ENCODE results near the gene SULT1B1.

Gene SULT1B1

DNA sequence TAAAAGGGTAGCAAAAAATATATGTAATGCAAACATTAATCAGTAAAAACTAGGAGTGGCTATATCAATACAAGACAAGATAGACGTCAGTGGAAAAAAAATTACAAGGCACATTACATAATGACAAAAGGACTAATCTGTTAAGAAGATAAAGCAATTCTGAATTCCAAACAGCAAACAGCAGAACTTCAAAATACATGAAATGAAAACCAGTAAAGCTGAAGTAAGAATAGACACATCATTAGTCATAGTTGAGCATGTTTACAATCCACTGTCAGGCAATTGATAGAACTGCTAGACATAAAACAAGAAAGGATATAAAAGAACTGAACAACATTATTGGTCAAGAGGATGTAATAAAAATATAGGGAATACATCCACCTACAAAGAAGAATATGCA, 12.2 kb downstream of the SULT1B1 start:
- DNase-seq: no peak

GRCh38 chr4:69744157-69744478, 16.3 kb downstream of the SULT1B1 start:
- no peak for DNase-seq

DNA sequence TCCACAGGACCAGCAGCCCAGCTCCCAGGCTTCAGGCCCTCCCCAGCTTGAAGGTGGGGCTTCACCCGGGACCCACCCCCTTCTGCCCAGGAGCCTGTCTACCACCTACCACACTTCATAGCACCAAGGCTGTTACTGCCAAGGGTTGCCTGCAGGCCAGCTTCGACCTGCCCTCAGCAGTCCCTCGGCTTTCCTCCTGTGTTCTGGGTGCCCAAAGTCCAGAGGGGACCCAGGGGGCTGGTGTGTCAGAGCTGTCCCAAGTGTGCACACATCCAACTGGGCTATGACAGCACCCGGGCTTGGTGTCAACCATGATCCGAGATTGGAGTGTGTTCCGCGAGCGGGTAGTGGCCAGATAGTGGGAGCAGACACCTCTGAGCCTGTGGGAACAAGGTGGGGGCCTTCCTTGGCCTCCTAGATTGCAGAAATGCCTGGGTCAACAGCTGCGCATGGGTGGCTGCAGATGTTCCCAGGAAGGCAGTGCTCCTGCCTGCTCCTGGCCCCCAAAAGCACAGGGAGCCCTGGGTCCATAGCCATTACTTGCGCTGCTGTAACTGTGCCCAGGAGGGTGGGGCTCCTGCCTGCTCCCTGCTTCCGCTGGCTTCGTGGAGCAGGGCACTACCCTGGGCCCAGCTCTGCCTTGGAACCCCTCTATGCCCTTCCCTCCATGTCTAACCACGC, 16.8 kb downstream of the SULT1B1 start:
- DNase-seq: no peak

GRCh38 chr4:69742596-69742995, 17.8 kb downstream of the SULT1B1 start:
- no peak for DNase-seq

GRCh38 chr4:69738872-69739271, 21.5 kb downstream of the SULT1B1 start:
- no peak for DNase-seq

DNA sequence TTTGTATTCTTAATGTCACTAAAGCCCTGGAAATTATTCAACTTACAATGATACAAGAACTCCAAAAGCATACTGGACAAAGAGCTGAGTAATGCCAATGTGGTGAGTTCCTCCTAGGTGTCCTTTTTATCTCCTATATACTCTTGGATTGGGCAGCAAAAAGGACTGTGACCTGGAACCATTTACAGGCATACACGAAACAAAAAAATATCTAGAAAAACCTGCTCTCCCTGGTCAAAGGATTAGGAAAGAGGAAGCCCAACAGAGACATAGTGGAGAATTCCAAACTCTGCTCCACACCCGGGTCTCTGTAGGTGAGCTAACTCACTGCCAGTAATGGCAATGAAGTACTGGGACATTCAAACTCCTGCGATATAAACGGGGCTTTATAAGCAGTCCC, 25.3 kb downstream of the SULT1B1 start:
- DNase-seq: no peak

- no peak for DNase-seq
Measured at GRCh38 chr4:69731847-69732246, 28.6 kb downstream of the SULT1B1 start.

DNA sequence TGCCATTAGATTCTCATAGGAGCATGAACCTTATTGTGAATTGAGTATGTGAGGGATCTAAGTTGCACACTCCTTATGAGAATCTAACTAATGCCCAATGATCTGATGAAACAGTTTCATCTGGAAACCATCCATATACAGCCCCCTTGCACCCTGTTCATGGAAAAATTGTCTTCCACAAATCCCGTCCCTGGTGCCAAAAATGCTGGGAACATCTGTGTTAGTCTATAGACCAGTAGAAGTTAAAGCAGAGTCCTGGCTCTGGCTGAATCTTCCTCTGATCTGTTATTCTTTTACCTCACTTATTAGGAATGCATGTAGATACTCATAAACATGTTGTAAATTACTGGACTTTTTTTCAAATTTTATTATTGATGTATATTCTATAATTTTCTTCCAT, 29.2 kb downstream of the SULT1B1 start:
- DNase-seq: no peak

DNA sequence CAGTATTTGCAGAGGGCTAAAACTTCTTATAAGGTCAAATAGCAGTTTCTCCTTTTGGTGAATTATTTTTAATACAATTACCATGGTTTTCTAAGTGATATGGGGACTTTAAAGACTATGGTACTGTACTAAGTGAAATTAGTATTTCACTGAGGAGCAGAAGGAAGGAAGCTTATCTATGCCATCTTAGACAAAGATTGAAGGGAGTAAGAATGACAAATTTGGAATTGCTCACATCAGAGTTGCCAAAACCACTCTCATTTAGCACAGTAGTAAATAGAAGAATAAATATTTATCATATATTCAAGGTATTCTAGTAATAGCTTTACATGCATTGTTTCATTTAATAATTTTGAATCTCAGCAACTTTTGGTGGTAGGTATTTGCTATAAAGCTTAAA, 30.4 kb downstream of the SULT1B1 start:
- no peak for DNase-seq

DNA sequence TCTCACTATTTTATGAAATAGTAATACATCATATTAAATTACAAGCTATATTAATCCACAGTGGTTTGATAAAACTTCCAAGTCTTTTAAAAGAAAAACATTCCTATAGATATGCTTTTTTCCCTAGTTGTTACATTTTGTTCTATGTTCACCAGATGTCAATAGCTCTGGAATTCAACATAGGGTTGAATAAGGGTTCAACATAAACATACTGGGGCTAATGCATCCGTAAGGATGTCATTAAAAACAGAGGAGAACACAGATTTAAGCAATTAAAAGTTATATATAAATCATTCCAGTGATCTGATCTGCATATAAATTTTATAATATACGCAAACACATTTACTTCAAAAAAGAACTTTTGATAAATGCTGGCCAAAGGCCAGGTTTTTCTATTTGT, 32.5 kb downstream of the SULT1B1 start:
- no peak for DNase-seq

DNA sequence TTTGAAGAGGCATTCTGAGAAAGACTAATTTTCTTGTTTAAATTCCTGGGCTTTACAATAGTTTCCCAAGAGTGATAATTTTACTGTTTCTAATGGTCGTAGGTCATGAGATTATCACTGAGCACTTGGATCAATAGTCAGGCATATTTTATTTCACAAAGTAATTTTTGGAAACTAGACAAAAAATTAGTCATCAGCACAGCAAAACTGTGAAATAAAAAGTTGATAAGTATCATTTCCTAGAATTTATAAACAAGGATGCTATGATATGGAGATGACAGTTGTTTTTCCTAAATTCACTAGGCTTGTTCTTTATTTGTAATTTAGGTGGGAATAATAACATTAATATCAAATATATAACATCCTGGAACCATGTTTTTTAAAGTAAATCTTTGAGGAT, 33.0 kb downstream of the SULT1B1 start:
- DNase-seq: no peak

DNA sequence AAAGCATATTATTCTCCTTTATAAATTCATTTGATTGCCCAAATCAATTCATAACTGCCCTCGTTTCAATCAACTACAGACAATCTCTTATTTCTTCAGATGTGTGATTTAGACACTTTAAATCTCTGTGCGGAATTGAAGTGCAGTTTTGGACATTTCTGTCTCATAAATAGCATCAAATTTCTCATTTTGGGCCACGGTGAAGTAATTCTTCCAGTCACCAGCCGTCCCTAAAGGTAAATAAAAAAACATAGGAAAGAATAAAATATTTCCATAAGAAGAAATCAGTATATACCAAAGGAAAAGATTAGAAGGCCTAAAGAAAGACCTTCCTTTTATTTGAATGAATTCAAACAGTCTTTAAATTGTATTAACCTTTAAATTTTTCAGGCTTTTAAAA, 33.4 kb downstream of the SULT1B1 start:
- DNase-seq: no peak

DNA sequence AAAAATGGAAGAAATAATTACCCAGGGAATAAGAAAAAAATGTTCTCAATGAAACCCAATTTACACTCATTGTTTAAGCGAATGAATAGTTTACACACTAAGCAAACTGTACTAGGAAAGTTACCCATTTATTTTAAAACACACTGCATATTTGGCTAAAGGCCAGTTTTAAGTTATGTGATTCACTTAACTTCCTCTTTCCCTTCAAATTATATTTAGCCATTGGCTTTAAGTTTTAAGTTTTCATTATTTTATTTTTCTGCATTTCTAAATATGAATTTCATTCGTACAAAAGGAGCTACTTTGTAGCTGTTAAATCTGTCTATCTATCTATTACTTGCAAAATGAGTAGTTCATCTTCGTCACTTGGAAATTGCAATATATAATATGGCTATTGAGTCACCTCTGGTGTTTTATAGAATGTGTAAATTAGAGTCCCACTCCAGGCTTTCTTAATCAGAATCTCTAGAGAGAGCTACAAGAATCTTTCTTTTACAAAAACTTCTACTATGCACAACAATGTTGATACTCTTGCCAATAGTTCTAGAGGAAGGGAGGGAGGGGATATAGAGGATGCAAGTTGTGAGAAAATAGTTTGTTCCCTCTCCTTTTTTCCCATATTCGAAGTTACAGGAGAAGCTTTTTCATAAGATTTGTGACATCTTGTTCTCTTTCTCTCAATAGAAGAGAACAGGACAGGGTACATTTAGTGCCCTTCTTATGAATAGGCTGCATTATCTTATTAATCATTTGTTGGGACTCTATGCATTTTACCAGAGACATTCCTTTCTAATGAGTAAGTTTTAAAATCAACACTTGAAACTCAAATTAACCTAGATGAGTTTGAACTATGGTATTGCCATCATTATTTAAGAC, 41.8 kb downstream of the SULT1B1 start:
- DNase-seq: no peak

DNA sequence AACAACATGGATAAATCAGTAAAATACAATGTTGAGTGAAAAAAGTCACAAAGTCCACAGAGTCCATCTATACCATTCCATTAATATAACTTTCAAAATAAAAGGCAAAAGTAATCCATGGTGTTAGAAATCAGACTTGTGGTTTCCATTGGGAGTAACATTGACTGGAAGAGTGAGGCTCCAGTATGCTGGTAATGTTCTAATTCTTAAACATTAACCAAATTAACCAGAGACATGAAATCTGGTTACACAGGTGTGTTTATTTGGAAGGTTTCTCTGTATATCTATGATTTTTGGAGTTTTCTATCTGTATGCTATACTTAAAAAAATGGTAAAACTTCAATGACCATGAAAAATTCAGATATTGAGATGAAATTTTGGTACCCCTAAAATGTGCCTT, 42.6 kb downstream of the SULT1B1 start:
- no peak for DNase-seq

GRCh38 chr4:69716654-69717053, 43.8 kb downstream of the SULT1B1 start:
- no peak for DNase-seq

GRCh38 chr4:69714086-69714485, 46.3 kb downstream of the SULT1B1 start:
- DNase-seq: no peak

DNA sequence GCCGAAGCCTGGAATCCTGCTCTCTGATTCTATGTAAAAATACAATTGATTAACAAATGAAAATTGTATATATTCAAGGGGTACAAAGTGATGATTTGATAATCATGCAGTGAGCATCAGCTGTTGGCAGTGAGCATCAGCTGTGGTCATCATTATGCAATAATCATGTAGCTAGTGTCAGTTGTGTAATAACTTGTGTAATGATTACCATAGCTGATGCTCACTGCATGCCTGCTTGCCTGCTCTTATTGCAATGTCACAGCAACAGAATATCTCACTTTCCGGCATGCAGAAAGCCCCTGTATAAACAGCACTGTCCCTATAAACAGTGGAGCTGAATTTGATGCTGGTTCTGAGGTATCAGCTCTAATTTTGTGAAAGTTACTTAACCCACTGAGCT, 46.8 kb downstream of the SULT1B1 start:
- no peak for DNase-seq

GRCh38 chr4:69710580-69710979, 49.8 kb downstream of the SULT1B1 start:
- no peak for DNase-seq

DNA sequence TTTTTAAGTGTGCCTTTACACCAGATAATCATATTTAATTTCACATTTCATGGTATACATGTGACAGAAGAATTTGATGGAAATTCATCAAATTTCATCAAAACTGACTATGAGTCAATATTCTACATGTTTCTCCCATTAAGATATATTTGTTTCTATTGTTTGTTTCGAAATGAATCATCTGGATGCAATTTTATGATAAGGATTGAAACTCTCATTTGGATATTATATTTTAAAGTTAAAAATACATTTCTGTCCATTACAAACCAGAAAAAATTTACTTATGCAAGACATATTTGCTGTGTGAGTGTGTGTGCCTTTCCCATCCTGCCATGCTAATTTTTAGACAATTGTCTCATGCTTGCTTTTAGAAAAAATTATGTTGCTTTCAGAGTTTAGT, 52.2 kb downstream of the SULT1B1 start:
- no peak for DNase-seq

DNA sequence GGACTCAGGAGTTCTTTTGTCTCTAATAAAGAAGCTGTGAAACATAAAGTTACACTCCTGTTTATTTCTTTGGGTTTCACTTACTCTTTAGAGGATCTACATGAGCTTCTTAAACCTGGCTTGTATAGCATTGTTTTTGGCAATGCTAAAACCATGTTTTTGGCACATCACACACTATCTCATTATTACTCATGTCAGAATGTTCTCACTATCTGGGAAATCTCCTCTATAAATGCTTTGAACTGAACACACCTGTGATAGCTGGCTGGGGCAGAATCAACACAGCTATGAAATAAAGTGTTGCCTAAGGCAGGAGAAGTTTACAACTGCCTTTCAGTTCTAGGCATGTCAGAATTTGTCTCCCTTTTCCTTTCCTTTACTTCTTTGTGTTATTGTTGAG, 52.6 kb downstream of the SULT1B1 start:
- DNase-seq: no peak

GRCh38 chr4:69702201-69702600, 58.2 kb downstream of the SULT1B1 start:
- DNase-seq: no peak

- DNase-seq: no peak
Measured at GRCh38 chr4:69701696-69702095, 58.7 kb downstream of the SULT1B1 start.

DNA sequence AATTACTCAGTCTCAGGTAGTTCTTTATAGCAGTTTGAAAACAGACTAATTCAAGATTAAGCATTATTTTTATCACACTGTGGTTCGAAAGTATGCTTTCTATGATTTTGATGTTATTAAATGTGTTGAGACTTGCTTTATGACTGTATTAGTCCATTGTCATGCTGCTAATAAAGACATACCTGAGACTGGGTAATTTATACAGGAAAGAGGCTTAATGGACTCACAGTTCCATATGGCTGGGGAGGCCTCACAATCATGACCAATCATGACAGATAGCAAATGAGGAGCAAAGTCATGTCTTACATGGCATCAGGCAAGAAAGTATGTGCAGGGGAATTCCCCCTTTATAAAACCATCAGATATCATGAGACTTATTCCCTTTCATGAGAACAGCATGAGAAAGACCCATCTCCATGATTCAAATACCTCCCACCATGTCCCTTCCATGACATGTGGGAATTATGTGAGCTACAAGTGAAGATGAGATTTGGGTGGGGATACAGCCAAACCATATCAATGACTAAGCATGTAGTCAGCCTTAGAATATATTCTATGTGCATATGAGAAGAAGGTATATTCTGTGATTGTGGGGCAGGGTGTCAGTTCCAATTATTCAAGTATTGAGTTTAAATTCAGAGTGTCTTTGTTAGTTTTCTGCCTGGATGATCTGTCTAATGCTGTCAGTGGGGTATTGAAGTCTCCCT, 62.7 kb downstream of the SULT1B1 start:
- DNase-seq: no peak

GRCh38 chr4:69689599-69689998, 70.8 kb downstream of the SULT1B1 start:
- no peak for DNase-seq

Measured in stimulated activated CD4-positive, alpha-beta T cell treated with anti-CD3 and anti-CD28 coated beads, Interleukin-2, amount 100 ng/mL, for 48 hours (primary cell).